ENCODE measurements around the gene NOC2L.

NOC2L gene

GRCh38 chr1:927234-927633 lies 31.8 kb downstream of the NOC2L start:
- no peak for DNase-seq

GRCh38 chr1:925561-926421 lies 33.3 kb downstream of the NOC2L start:
- no peak for DNase-seq

GRCh38 chr1:924656-925560 lies 34.1 kb downstream of the NOC2L start:
- peak; percentile 31 for DNase-seq

GRCh38 chr1:923991-924655 lies 34.9 kb downstream of the NOC2L start:
- DNase-seq, result no peak

- peak; percentile 66 for DNase-seq
Observed at GRCh38 chr1:923131-923990, 35.7 kb downstream of the NOC2L start, which contains the start of gene SAMD11. Gene SAMD11, plus strand, starts transcription at chr1:923923. Its CDS starts 509 bp downstream, at chr1:924432.

- DNase-seq, result peak; percentile 69
Observed at GRCh38 chr1:921011-921837, 37.8 kb downstream of the NOC2L start.

GRCh38 chr1:920521-920920 lies 38.5 kb downstream of the NOC2L start:
- peak; percentile 46 for DNase-seq

- DNase-seq, result peak; percentile 46
Observed at GRCh38 chr1:920010-920409, 39.0 kb downstream of the NOC2L start.

- no peak for DNase-seq
Observed at GRCh38 chr1:919271-919872, 39.7 kb downstream of the NOC2L start.

- DNase-seq, result no peak
Observed at GRCh38 chr1:918843-919242, 40.2 kb downstream of the NOC2L start.

GRCh38 chr1:918353-918752 lies 40.7 kb downstream of the NOC2L start:
- DNase-seq, result no peak

- no peak for DNase-seq
Observed at GRCh38 chr1:917466-918091, 41.5 kb downstream of the NOC2L start.

GRCh38 chr1:917076-917459 lies 42.0 kb downstream of the NOC2L start:
- DNase-seq, result no peak

GRCh38 chr1:916173-917075 lies 42.6 kb downstream of the NOC2L start:
- no peak for DNase-seq

GRCh38 chr1:915295-916172 lies 43.5 kb downstream of the NOC2L start:
- no peak for DNase-seq

- no peak for DNase-seq
Observed at GRCh38 chr1:914891-915280, 44.2 kb downstream of the NOC2L start.

GRCh38 chr1:914131-914890 lies 44.7 kb downstream of the NOC2L start:
- no peak for DNase-seq

All from DMS79 treated with DMSO at 0.1 percent for 48 hours (cell line).